K562 (cell line): ENCODE results near the gene ATF1. TPM values are rescaled to one million over a fixed set of nuclear protein-coding genes. Genes with fewer than 3 reads are reported as not detected.

Source experiments
- ATAC-seq: fragments of 200-7000 bp; cut with Tn5 transposase; 3 replicates; pipeline ENCODE4 v1.9.1; 2020; ENCODE audit warnings: moderate library complexity
- BruUV-seq: library from RNA; stranded (reverse); fragments of 400-500 nt; replicated peaks from 2 replicates; lab custom pipeline; 2021; lab: Mats Ljungman, UMichigan
- CTCF ChIA-PET: fragments of 300-600 bp; formaldehyde crosslinking; extraction: SDS; loops from one replicate; lab custom pipeline; 2021; ENCODE audit warnings: low intra/inter-chr PET ratio; lab: Yijun Ruan, JAX
- POLR2A ChIA-PET: fragments of 300-600, 350-650 bp; sonication (Branson Sonifier 250); formaldehyde crosslinking; extraction: SDS; loops from one replicate; lab custom pipeline; 2021; ENCODE audit warnings: antibody characterized with exemption, inconsistent platforms; lab: Yijun Ruan, JAX
- DNase-seq, 4 experiments: peaks; one replicate each; pipeline versions ENCODE4 v3.0.0 to v3.0.0-alpha.2; 2011 to 2018; ENCODE audit warnings: low spot score in 3 of 4, mixed read lengths in 3 of 4; ENCODE audit errors: extremely low read depth in 1 of 4
- FAIRE-seq: peaks from 2 replicates; lab custom pipeline; 2011; peaks lifted over from hg19 to GRCh38; lab: Jason Lieb, UNC
- H2AFZ ChIP-seq: 2 replicates; pipeline ENCODE4 v1.6.0; 2011; ENCODE audit warnings: low read depth, low read length, control low read depth, inconsistent platforms
- H3K27ac ChIP-seq: fragments of 200-600 bp; 3 replicates; pipeline ENCODE4 v1.8.0; 2011; ENCODE audit warnings: low read depth, mild to moderate bottlenecking, control low read depth, inconsistent platforms, low read length, moderate library complexity, mixed read lengths; ENCODE audit errors: extremely low read depth
- H3K27me3 ChIP-seq, 2 experiments: fragments of 300-600 bp in 1 of 2; 2 replicates in 1 of 2; 3 replicates in 1 of 2; pipeline versions ENCODE4 v1.6.0 to v1.8.0; 2011; ENCODE audit warnings: inconsistent platforms in 2 of 2, low read length in 2 of 2, mild to moderate bottlenecking in 1 of 2, mixed read lengths in 1 of 2, moderate library complexity in 1 of 2; ENCODE audit not compliant: control insufficient read depth in 2 of 2, insufficient read depth in 2 of 2
- H3K36me3 ChIP-seq: fragments of 300-600 bp; 3 replicates; pipeline ENCODE4 v1.8.0; 2011; ENCODE audit warnings: mild to moderate bottlenecking, low read length, inconsistent platforms; ENCODE audit not compliant: control insufficient read depth, insufficient read depth
- H3K4me1 ChIP-seq, 2 experiments: fragments of 200-600 bp in 1 of 2; replicated peaks in 1 of 2; 2 replicates in 1 of 2; 3 replicates in 1 of 2; pipeline versions ENCODE4 v1.5.1 to v1.8.0; 2011; ENCODE audit warnings: inconsistent platforms in 2 of 2, low read length in 2 of 2, mild to moderate bottlenecking in 1 of 2, mixed read lengths in 1 of 2, moderate library complexity in 1 of 2; ENCODE audit not compliant: control insufficient read depth in 2 of 2, insufficient read depth in 2 of 2
- H3K4me2 ChIP-seq: 2 replicates; pipeline ENCODE4 v1.6.1; 2011; ENCODE audit warnings: low read length, control low read depth, inconsistent platforms, mixed read lengths; ENCODE audit not compliant: insufficient read depth
- H3K4me3 ChIP-seq: fragments of 200-600 bp; sonication (generic), shearing (Covaris generic); 2 replicates; pipeline ENCODE4 v1.5.1; 2016; ENCODE audit warnings: control low read depth, inconsistent platforms
- H3K79me2 ChIP-seq: fragments of 200-600 bp; 3 replicates; pipeline ENCODE4 v1.8.0; 2011; ENCODE audit warnings: low read length, inconsistent platforms; ENCODE audit not compliant: control insufficient read depth, insufficient read depth
- H3K9ac ChIP-seq, 2 experiments: 2 replicates each; pipeline versions ENCODE4 v1.6.0 to v1.6.1; 2011; ENCODE audit warnings: low read depth in 2 of 2, low read length in 2 of 2, control low read depth in 1 of 2, inconsistent platforms in 1 of 2, mild to moderate bottlenecking in 1 of 2, mixed read lengths in 1 of 2; ENCODE audit not compliant: insufficient read depth in 1 of 2
- H3K9me1 ChIP-seq: one replicate; pipeline ENCODE4 v1.6.0; 2011; ENCODE audit warnings: inconsistent platforms, mild to moderate bottlenecking, low read length, moderate library complexity; ENCODE audit not compliant: control insufficient read depth, insufficient read depth
- H3K9me3 ChIP-seq: replicated peaks from 2 replicates; pipeline ENCODE4 v1.5.1; 2011; ENCODE audit warnings: low read depth, low read length, inconsistent platforms; ENCODE audit not compliant: control insufficient read depth, insufficient read depth
- H4K20me1 ChIP-seq: replicated peaks from 2 replicates; pipeline ENCODE4 v1.6.1; 2011; ENCODE audit warnings: low read length, inconsistent platforms, mixed read lengths; ENCODE audit not compliant: control insufficient read depth, insufficient read depth
- AFF1 ChIP-seq, 2 experiments: fragments of 450-650 bp; IDR thresholded peaks; 2 replicates each; pipeline ENCODE4 v1.6.1; 2018; ENCODE audit warnings: mild to moderate bottlenecking in 2 of 2, low read depth in 1 of 2; ENCODE audit not compliant: partially characterized antibody in 2 of 2
- ETS2 ChIP-seq: IDR thresholded peaks from 2 replicates; pipeline ENCODE4 v1.6.1; 2016; ENCODE audit warnings: borderline replicate concordance, missing genetic modification characterization, mild to moderate bottlenecking, moderate library complexity, missing compliant biosample characterization; ENCODE audit not compliant: poor library complexity, severe bottlenecking
- HINFP ChIP-seq: fragments of 450-650 bp; conservative IDR thresholded peaks from 2 replicates; pipeline ENCODE4 v1.6.1; 2016; ENCODE audit warnings: missing genetic modification characterization, low read depth, mild to moderate bottlenecking, control low read depth, missing compliant biosample characterization
- NFXL1 ChIP-seq: fragments of 450-650 bp; formaldehyde crosslinking; IDR thresholded peaks from 2 replicates; pipeline ENCODE4 v1.4.0; 2021; ENCODE audit warnings: mild to moderate bottlenecking
- NUFIP1 ChIP-seq: fragments of 450-650 bp; IDR thresholded peaks from 2 replicates; pipeline ENCODE4 v1.6.1; 2018; ENCODE audit not compliant: partially characterized antibody
- SRSF7 ChIP-seq: fragments of 200-400 bp; formaldehyde crosslinking; optimal IDR thresholded peaks from 2 replicates; pipeline ENCODE3; 2017; ENCODE audit warnings: mild to moderate bottlenecking, low read depth, low read length
- ZFP36 ChIP-seq: fragments of 150-350 bp; IDR thresholded peaks from 2 replicates; pipeline ENCODE4 v1.6.1; 2018; ENCODE audit warnings: low read length, low read depth; ENCODE audit not compliant: partially characterized antibody
- ZMIZ1 ChIP-seq, 2 experiments: fragments of 150-350 bp in 1 of 2; IDR thresholded peaks; 2 replicates each; pipeline ENCODE4 v1.6.1; 2012 to 2016; ENCODE audit warnings: low read depth in 2 of 2, low read length in 2 of 2, mild to moderate bottlenecking in 1 of 2, moderate library complexity in 1 of 2
- ZNF143 ChIP-seq: sonication (generic); formaldehyde crosslinking; IDR thresholded peaks from 2 replicates; pipeline ENCODE4 v1.9.0; 2022; ENCODE audit warnings: mild to moderate bottlenecking, missing genetic modification reagents
- WGBS: fragments of 100-300 bp; shearing (Covaris generic); methylation state at CpG from one replicate; pipeline ENCODE4 v1.1.6; 2016; ENCODE audit warnings: low coverage, mixed read lengths; ENCODE audit not compliant: insufficient coverage; ENCODE audit errors: missing lambda C conversion rate; 5-methylcytosine and 5-hydroxymethylcytosine counted together
- in situ Hi-C: fragments of 300-500 bp; cut with MboI; formaldehyde crosslinking; loops from 4 replicates; pipeline ENCODE4 v1.15.0; 2018; ENCODE audit warnings: inconsistent platforms, mixed read lengths
- intact Hi-C: fragments of 100-400 bp; cut with micrococcal nuclease; formaldehyde crosslinking; loops from 2 replicates; pipeline ENCODE4 v1.14.2; 2022
- polyA plus RNA-seq, 8 experiments: library from polyadenylated mRNA; depleted of rRNA in 4 of 8; stranded (reverse) in 5 of 8; unstranded in 3 of 8; fragments of >200 nt; fragmentation: Nextera tagmentation in 2 of 8; fragmentation: Illumina TruSeq in 1 of 8; extraction: Ambion mirVana in 2 of 8; extraction: Trizol in 1 of 8; gene quantifications; 2 replicates each; pipeline versions ENCODE4 v1.2.1 to v1.2.3, GENCODE V29; 2011 to 2014; ENCODE audit warnings: inconsistent platforms in 1 of 8, missing spikeins in 1 of 8
- total RNA-seq, 7 experiments: library from RNA; depleted of rRNA in 6 of 7; stranded (reverse); fragments of >200 nt in 6 of 7; fragmentation: Illumina TruSeq in 2 of 7; extraction: Trizol in 2 of 7; gene quantifications; 2 replicates each; pipeline versions ENCODE4 v1.2.1 to v1.2.3, GENCODE V29; 2011 to 2021; ENCODE audit warnings: low replicate concordance in 1 of 7

The ATF1 gene
- total and polyA plus RNA-seq, 9 of the 15 experiments (the other 6 are each of a cell fraction or from before 2014, with no cell fraction given), result 19.8 to 83.5 (median 51.4) TPM

GRCh38 chr12:50785406-50786001 is 21.6 kb downstream of the ATF1 start (continued):
- TF ChIP-seq AFF1 (IDR thresholded peaks at IDR 0.05; ENCODE audit: low read depth in 1 of 2, partially characterized antibody in 2 of 2) (no peak), ETS2 (tag) (no peak), ZNF143 (no peak)

GRCh38 chr12:50786498-50787231 is 22.8 kb downstream of the ATF1 start:
- Histone ChIP-seq H3K27ac (no peak overlapping the region), H3K79me2 (peaks cover 20% of the 10 kb centered on the region), H3K9me1 (no peaks in the 10 kb centered on the region), H3K9ac (no peak overlapping the region), H3K4me2 (no peak overlapping the region), H3K27me3 (no peaks in the 10 kb centered on the region), H3K4me3 (no peak overlapping the region), H3K36me3 (peaks cover 18% of the 10 kb centered on the region; the same call in 2 of the 3 replicates), H4K20me1 (no peaks in the 10 kb centered on the region), H2AFZ (no peak overlapping the region), H3K9me3 (no peaks in the 10 kb centered on the region), H3K4me1 (peaks cover 0 to 4% of the 10 kb centered on the region in 2 experiments; a peak in 1 of 5 replicates)
- 70% methylated on average over 2 of the region's 3 CpGs for WGBS
- BruUV-seq, result no TSS peak
- in situ Hi-C loops, result no loop called here
- ATAC-seq, result peak; percentile 47; the same call in 2 of the 3 replicates
- FAIRE-seq, result no peak
- ChIA-PET CTCF (no interaction called here), POLR2A (interaction anchor here (0.5 to 1.6 kb wide), 5 partner anchors 9 to 29 kb away, joined by 3 to 4 read pairs (median 3); no protein-coding TSS in a partner anchor)
- DNase-seq, result no peak
- intact Hi-C loops, result no loop called here
- TF ChIP-seq SRSF7 (no peak), ZFP36 (no peak), HINFP (no peak), NFXL1 (CRISPR knock-in tag) (no peak), ZMIZ1 (IDR thresholded peaks at IDR 0.05; ENCODE audit: low read depth in 2 of 2, low read length in 2 of 2) (no peak), NUFIP1 (no peak)
